ENCODE measurements around the gene RRAS2.

GRCh38 chr11:14273895-14274294, 85.1 kb downstream of the RRAS2 start:
- TF ChIP-seq, protein P1, sequence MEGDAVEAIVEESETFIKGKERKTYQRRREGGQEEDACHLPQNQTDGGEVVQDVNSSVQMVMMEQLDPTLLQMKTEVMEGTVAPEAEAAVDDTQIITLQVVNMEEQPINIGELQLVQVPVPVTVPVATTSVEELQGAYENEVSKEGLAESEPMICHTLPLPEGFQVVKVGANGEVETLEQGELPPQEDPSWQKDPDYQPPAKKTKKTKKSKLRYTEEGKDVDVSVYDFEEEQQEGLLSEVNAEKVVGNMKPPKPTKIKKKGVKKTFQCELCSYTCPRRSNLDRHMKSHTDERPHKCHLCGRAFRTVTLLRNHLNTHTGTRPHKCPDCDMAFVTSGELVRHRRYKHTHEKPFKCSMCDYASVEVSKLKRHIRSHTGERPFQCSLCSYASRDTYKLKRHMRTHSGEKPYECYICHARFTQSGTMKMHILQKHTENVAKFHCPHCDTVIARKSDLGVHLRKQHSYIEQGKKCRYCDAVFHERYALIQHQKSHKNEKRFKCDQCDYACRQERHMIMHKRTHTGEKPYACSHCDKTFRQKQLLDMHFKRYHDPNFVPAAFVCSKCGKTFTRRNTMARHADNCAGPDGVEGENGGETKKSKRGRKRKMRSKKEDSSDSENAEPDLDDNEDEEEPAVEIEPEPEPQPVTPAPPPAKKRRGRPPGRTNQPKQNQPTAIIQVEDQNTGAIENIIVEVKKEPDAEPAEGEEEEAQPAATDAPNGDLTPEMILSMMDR (IDR thresholded peaks at IDR 0.05): no peak
- TF ChIP-seq ZNF263 (CRISPR knock-in tag; IDR thresholded peaks at IDR 0.05; ENCODE audit: low read depth) (no peak), ZNF317 (CRISPR knock-in tag; IDR thresholded peaks at IDR 0.05; ENCODE audit: borderline replicate concordance, low read depth) (no peak), TEAD1 (CRISPR knock-in tag; IDR thresholded peaks at IDR 0.05) (no peak), FOXP1 (CRISPR knock-in tag; IDR thresholded peaks at IDR 0.05; ENCODE audit: borderline replicate concordance) (no peak), ZNF138 (CRISPR knock-in tag; conservative IDR thresholded peaks at IDR 0.05) (no peak), JUN (CRISPR knock-in tag; IDR thresholded peaks at IDR 0.05) (no peak)
- TF ChIP-seq, protein P2, sequence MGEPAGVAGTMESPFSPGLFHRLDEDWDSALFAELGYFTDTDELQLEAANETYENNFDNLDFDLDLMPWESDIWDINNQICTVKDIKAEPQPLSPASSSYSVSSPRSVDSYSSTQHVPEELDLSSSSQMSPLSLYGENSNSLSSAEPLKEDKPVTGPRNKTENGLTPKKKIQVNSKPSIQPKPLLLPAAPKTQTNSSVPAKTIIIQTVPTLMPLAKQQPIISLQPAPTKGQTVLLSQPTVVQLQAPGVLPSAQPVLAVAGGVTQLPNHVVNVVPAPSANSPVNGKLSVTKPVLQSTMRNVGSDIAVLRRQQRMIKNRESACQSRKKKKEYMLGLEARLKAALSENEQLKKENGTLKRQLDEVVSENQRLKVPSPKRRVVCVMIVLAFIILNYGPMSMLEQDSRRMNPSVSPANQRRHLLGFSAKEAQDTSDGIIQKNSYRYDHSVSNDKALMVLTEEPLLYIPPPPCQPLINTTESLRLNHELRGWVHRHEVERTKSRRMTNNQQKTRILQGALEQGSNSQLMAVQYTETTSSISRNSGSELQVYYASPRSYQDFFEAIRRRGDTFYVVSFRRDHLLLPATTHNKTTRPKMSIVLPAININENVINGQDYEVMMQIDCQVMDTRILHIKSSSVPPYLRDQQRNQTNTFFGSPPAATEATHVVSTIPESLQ (CRISPR knock-in tag; IDR thresholded peaks at IDR 0.05): no peak

All from WTC11 (cell line).